SW480 (cell line): ENCODE measurements around the gene RAD51B.
"Not testable (repeated sequence)": the region's sequence is repeated elsewhere in the genome, so short reads cannot be mapped to it uniquely, and the experiment has no call there.

Experiments used
- DNase-seq: peaks from one replicate; pipeline ENCODE4 v3.0.0-alpha.2; 2016; ENCODE audit warnings: low spot score

RAD51B gene

DNA sequence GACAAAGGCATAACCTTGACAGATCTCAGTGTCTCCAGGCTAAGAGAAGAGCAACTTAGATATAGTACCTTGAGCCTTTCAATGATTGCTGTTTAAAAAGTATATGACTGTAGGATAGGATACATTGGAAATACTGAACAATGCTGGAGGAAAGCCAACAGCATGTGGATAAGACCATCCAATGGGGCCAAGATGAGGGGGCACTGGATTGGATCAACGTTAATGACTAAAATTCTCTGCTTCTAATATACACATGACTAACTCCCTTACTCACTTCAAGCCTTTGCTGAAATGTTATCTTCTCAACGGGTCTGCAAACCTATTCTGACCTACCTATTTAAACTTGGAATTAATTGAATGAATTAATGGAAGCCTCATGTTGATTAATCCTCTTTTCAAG is 354.9 kb downstream of the RAD51B start:
- DNase-seq = no peak

DNA sequence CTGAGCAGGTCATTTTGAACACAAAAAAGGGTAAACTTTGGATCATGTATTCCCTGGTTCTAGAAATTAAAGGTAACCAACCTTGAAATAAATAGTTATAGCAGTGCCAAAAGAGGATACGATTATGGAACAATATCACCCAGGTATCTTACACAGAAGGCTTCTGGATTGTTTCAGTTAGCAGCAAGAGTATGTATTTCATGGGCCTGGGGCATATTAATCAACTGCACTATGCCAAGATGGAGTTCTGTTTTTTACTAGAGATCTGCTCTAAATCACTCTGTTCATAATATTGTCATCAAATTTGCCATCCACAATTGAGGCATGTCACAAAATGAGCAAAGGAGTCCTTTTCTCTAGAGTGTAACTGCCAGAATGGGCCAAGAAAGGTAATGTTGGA is 357.1 kb downstream of the RAD51B start:
- DNase-seq = no peak

DNA sequence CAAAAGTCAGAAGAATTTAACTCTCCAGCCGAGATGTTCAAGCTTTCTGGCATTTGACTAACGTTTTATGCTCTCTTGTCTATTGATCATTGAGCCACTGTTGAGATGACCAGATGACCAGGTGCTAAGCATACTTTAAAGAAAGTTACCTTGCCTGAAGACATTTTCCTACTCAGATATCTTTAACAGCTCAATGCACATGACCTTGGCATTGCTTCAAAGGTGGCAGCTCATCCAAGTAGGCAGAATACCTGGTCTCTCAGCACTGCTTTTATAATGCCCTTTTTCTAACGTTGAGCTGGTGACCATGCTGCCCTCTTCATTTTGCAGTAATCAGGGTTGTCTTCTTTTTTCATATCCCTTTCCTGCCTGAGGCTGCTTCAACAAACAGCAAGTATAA is 358.1 kb downstream of the RAD51B start:
- no peak for DNase-seq

DNA sequence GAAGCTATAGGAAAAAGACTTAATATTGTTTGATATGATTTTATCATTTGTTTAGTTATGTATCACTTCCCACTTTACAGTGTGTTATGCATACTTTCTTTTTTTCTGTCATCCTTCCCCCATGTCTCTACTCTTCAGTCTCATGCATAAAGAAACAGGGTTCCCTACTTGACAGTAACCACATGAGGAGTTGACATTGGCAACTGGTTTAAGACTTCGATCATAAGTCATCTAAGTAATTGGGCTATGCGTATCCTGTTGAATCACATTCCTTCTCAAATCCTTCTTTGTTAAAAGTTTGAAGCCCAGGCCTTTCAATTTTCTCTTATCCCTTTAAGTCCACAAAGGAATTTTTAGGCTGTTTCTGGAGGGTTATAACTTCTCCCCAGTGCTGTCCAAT is 358.7 kb downstream of the RAD51B start:
- DNase-seq = no peak

DNA sequence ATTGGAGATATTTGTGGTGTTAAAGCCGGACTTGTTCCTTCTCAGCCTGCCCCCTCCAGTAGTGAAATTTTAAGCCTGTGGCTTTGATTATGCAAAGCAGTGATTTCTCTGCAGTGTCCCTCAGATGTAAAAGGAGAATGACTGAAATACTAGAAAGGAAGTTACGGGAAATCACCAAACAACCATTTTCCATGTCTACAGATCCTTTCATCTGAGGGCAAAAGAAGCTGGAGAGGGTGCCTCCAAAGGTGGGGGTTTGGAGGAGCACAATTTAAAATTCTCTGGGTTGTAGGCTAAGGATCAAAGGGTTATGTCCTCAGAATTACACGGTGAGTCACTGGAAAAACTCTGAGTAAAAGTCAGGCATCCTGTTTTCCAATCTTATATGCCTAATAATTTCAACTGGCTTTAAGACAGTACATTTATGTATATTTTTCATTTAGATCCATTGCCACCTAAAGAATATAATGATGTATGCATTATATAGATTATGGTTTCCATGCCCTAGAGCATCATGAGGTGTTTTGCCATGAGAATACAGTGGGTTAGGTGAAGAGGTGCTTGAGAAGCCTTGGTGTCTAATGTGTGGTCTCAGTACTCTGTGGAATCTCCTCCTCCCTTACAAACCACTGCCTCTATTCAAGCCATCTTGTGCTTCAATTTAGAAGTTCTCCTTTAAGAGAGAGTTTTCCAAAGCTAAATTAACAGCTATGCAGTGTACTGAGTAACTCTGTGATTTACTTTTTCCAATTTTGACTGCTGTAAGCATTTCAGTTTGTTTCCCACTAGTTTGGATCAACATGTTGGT is 362.1 kb downstream of the RAD51B start:
- peak; percentile 68 for DNase-seq

DNA sequence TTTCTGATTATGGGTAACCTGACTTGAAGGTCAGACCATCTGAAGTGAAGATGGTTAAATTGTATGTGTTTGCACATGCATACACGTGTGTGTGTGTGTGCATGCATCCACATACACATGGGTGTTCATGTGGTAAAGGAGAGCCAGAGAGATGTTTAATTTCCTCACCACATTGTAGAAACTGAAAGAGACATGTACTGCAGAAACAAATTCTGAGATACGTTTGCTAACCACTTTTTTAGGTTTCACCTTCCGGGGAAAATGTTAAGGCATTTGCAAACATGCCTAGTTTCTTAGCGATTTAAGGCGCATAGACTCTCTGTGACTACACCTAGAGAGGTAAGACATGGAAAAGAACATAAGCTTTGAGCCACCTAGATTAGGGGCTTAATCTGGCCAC is 362.9 kb downstream of the RAD51B start:
- no peak for DNase-seq

DNA sequence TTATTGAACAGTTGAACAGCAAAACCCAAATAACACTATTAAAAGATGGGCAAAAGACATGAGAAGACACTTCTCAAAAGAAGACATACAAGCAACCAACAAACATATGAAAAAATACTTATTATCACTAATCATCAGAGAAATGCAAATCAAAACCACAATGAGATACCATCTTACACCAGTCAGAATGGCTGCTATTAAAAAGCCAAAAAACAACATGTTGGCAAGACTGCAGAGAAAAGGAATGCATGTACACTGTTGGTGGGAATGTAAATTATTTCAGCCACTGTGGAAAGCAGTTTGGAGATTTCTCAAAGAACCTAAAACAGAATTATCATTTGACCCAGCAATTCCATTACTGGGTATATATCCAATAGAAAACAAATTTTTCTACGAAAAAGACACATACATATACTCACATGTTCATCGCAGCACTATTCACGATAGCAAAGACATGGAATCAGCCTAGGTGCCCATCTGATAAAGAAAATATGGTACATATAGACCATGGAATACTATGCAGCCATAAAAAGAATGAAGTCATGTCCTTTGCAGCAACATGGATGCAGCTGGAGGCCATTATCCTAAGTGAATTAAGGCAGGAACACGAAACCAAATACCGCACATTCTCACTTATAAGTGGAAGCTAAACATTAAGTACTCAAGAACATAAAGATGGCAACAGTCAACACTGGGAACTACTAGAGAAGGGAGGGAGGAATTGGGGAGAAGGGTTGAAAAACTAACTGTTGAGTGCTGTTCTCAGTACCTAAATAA is 367.1 kb downstream of the RAD51B start:
- DNase-seq = not testable (repeated sequence)

DNA sequence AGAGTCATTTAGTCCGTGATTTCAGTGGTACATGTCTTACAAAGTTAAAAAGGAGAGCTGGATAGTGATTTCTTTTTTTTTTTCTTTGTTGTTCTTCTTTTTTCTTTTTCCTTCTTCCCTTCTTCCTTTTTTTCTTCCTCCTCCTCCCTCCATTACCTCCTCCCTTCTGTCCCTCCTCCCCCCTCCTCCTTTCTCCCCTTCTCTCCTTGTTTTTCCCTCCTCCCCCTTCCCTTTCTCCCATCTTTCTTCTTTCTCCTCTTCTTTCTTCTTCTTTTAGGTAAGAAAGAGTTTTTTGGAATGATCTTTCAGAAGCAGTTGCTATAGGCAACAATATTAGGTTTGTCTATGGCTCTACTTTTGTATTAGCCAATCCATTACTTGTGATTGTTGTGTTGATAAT is 368.6 kb downstream of the RAD51B start:
- no peak for DNase-seq

DNA sequence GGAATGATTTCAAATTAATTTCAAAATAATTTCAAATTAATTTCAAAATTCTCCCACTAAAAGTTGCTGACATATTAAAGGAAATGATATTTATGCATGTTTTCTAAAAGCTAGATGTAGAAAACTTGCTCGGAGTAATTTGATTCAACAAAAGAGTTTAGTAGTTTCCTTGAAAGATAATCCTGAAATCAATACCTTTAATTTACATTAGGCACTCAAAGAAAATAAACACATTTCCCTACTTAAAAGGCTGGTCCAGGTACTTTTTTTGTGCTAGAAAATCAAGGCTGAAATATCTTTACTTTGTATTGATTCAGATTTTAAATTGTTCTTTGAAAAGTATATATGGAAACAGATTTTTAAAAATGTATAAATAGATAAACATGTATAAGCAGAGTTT is 370.5 kb downstream of the RAD51B start:
- no peak for DNase-seq

DNA sequence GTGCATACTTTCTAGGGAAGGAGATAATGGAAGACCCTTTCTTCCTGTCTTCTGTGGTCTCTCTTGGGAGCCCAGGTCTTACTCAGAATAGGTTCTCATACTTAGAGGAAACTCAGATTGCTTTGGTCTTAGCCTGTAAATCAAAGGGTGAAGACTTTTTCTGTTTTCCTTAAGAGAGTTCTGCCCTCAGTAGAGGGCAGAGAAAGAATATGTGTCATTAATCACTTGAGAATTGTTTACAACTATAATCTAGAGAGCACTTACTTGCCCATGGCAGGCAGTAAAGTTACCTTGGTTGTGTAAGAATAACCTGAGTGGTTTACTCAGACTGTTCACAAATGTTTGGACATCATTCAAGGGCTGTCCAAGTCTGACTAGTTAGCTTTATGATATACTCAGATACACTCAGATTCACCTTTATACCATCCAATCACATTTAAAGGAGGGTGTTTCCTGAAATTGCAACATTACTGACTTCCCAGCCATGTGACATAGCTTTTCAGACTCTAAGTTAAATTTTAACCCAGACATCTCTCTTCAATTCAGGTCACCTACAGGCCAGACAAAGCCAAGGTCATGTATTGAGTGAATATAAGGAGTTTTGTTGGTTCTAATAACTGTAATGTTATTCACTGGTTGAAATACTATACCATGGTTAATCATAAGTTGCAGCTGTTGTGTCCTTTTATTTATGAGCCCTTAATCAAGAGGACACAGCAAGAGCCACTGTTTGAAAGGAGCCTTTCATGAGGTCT is 372.2 kb downstream of the RAD51B start:
- DNase-seq = peak; percentile 88

DNA sequence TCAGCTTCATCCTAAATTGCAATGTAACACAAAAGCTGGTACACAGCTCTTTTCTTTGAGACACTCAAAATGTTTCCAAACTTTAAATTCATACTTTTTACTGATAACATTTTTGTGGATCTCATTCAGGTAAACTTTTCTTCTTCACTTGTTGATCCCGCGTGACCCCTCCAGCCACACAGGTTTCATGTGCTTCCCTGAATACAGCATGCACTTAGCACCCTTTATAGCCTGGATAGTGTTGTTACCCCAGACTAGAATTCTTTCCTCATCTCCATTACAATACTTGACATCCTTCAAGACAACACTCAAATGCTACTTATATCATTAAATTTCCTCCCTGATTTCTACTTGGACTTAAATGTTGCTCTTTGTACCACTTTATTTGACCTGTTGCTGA is 373.4 kb downstream of the RAD51B start:
- no peak for DNase-seq

DNA sequence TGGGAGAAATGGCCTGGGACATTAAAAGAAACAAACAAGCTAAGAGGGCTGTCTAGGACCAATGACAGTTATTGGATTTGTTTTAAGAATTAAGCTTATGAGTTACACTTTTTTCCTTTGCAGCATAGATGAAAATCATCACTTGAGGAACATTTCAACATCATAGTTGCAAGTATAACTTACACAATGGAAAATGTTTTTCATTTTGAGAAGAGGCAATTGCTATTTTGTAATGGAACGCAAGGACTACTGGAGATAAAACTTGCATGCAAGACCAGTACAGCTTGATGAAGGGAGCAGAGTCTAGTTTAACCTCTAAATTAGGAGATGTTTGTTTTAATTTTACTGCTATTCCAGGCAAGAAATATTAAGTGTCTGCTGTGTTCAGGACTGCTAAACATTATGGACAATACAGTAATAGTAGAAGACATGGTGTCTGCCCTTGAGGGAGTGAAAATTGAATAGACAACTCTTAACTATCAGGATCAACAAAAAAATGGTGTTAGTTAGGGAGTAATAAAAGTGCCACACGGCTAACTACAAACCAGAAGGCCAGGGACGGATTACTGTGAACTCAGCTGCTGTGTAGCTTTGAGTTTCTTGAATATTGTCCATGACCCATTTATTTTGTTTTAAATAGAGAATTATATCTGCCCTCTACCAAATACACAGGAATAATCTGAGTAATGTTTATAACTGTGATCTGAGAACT is 374.5 kb downstream of the RAD51B start:
- no peak for DNase-seq

DNA sequence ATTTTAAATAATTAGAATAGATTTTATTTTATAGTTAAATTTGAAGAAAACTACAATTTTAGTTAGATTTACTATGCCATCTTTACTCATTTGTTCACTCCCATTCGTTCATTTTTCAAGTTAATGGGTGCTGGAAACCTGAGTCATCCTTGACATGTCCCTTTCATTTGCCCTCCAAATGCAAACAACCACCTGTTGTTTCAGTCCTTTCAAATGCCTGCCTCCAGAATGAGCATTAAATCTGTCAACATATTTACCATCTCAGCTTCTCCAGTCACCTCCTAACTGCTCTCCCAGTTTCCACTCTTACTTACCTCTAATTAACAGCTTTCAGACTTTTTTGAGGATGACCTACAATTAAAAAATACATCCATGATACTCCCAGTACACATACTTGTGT is 375.5 kb downstream of the RAD51B start:
- peak; percentile 29 for DNase-seq

DNA sequence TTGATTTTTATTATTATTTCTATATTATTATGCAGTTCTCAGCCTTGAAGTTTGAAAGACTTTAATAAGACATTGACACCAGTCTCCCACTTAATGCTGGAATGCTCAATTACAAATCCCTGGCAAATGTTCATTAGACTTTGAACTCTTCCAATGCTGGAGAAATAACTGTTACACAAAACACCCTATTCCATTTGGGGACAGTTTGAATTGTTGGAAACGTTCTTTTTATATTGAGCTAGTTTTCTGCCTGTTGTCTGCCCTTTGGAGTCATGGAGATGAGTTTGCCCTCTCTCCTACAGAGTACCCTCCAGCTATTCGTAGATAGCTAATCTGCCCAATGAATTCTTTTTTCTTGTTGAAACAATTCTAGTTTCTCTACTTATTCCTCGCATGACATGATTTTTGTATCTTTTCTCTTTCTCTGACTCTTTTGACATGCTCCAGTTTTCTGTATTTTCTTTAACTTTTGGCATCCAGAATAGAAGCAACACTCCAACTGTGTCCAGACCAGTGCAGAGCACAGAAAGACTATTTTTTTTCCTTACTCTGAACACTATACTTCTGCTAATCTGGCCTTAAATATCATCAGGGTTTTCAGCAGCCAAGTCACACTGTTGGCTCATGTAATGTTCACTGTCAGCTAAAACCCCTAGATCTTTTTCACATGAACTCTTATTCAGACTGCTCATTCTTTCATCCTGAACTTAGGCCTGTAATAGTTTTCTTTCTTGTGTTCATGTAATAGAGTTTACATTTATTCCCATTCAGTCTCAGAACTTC is 379.3 kb downstream of the RAD51B start:
- no peak for DNase-seq

DNA sequence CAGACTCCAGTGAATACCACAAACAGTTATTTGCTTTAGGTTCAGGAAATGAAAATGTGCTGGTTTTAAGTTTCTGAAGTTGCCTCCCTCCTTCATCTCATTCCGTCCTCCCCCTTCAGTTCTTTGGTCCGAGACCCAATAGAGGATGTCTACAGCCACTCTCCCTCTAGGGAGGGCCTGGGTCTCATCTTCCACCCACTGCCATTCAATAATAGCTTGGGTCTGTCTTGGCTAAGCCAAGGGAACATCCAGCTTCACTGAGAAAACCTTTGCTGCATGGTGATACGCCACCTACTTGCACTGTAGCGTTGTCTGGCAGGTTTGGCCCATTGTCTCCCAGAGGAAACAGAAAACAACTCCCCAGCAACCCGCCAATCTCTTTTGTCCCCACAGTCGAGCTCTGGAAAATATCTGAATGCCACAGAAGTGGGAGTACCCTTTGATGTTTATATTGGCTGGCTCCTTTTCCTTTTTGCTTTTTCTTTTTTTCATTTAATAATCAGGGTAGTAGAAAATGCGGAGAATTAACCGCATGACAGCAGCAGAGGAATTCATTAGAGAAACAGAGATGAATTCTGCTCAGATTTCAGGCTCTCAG is 380.1 kb downstream of the RAD51B start:
- DNase-seq = peak; percentile 58

DNA sequence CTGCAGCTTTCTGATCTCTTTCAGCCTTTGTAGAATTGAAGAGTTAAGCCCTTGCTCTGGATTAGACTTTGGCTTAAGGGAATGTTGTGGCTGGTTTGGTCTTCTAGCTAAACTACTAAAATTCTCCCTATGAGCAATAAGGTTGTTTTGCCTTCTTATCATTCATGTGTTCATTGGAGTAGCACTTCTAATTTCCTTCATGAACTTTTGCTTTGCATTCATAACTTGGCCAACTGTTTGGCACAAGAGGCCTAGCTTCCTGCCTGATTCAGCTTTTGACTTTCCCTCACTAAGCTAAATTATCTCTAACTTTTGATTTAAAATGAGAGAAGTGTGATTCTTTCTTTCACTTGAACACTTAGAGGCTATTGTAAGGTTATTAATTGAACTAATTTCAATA is 384.3 kb downstream of the RAD51B start:
- DNase-seq = no peak

DNA sequence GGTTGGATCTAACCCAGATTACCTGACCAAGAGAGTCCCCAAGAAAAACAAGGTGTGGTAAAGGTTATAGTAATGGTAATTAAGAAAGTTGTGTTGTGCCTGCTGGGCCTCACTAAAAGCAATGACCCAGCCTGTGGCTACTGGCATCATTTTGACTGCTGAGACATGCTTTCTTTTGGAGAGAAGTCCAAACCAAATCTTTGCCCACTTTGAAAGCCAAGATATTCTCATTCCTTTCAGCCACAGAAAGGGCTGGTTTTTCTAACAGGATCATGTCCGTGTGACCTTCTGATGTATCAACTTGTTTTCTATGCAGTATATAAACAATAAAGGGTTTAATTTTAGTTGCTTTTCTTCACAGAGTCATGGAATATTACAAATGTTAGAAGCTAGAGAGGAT is 388.6 kb downstream of the RAD51B start:
- DNase-seq = no peak

DNA sequence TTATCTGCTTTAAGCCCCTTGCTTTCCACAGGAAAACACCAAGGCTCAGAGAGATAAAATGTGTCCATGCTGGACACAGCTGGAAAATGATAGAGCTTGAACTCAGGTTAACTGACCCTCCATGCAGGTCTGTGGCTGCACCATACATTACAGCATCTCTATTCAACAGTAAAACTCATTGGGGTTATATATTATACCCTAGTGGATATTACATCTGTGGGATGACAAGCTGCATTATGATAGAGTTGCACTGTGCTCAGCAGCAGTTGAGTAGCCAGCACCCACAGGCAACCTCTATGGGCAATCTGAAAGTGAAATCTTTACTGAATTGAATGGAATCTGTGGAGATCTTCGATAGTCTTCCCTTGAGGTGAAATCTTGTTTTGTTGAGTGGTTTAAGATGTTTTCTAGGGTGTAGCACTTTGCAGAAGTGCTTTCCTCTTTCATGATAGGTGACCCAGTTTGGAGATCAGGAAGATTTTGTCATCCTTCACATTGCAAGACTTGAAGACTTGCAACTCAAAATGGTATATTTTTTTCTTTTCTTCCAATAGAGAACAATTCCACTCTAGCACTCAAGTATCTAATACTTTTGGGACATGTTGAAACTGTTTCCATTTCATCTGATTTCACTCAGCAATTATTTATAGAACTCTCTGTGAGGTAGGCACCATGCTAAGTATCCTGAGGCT is 389.2 kb downstream of the RAD51B start:
- no peak for DNase-seq

DNA sequence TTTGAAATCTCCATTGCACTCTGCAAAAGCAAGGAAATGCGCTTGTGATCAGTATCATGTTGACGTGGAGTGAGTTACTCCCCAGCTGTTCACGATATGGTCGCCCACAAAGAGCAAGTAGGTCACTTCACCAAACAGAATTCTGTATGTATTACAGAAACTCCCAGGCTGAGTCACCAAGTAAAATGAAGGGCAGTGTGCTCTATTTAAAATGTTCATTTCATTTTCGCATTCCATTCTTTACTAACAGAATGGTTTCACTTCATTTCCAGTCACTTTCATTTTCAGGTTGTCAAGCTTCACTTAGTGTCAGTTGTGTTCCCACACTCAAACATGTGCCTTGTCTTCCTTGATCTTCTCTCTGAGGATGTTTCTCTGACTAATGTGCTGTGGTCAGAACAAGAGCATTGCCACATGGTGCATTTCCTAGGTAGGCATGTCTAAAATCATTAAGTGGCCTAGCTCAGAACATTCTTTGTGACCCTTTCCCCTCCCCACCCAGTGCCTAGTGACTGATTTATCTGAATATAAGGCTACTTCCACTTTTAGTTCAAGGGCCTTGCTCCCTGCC is 391.2 kb downstream of the RAD51B start:
- DNase-seq = peak; percentile 87

DNA sequence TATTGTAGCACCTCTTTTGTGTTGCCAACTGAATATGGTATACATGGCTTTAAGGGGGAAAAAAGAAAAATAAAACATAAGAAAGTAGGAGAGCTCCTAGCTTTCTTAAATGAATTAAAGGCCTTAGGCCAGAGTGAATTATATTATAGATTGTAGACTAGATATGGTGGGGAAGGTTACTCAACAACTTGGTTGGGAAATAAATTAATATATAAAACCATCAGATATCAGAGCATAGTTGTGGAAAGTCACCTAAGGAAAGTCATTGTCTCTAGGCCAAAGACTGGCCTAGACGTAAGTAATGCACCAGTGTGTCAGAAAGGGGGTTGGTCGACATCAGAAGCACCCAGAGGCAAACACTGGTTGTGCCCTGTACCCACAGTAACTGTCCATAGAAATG is 391.8 kb downstream of the RAD51B start:
- no peak for DNase-seq
